Measurements from ENCODE around the gene DCAF5.

DCAF5 gene

GRCh38 chr14:69006346-69006745, 146.6 kb downstream of the DCAF5 start:
- DNase-seq (ENCODE audit: low spot score), result no peak
- in situ Hi-C loops (cut with MboI; ENCODE audit: low sequenced_read_pairs, unreplicated experiment), result no loop called here
- TF ChIP-seq CTCF (IDR thresholded peaks at IDR 0.05; ENCODE audit: borderline replicate concordance, control extremely low read depth, extremely low read depth, insufficient read depth, missing control alignments), result no peak

GRCh38 chr14:69005432-69006148, 147.3 kb downstream of the DCAF5 start:
- in situ Hi-C loops (cut with MboI; ENCODE audit: low sequenced_read_pairs, unreplicated experiment), result no loop called here
- TF ChIP-seq CTCF (IDR thresholded peaks at IDR 0.05; ENCODE audit: borderline replicate concordance, control extremely low read depth, extremely low read depth, insufficient read depth, missing control alignments), result no peak
- DNase-seq (ENCODE audit: low spot score), result no peak

GRCh38 chr14:69004731-69005431, 148.0 kb downstream of the DCAF5 start:
- in situ Hi-C loops (cut with MboI; ENCODE audit: low sequenced_read_pairs, unreplicated experiment), result no loop called here
- no peak for DNase-seq (ENCODE audit: low spot score)
- no peak for TF ChIP-seq CTCF (IDR thresholded peaks at IDR 0.05; ENCODE audit: borderline replicate concordance, control extremely low read depth, extremely low read depth, insufficient read depth, missing control alignments)

GRCh38 chr14:69003626-69004025, 149.3 kb downstream of the DCAF5 start:
- in situ Hi-C loops (cut with MboI; ENCODE audit: low sequenced_read_pairs, unreplicated experiment), result no loop called here
- no peak for TF ChIP-seq CTCF (IDR thresholded peaks at IDR 0.05; ENCODE audit: borderline replicate concordance, control extremely low read depth, extremely low read depth, insufficient read depth, missing control alignments)
- no peak for DNase-seq (ENCODE audit: low spot score)

- no peak for DNase-seq (ENCODE audit: low spot score)
- no peak for TF ChIP-seq CTCF (IDR thresholded peaks at IDR 0.05; ENCODE audit: borderline replicate concordance, control extremely low read depth, extremely low read depth, insufficient read depth, missing control alignments)
- in situ Hi-C loops (cut with MboI; ENCODE audit: low sequenced_read_pairs, unreplicated experiment), result no loop called here
Observed at GRCh38 chr14:69002069-69002468, 150.8 kb downstream of the DCAF5 start.

GRCh38 chr14:69001375-69001774, 151.5 kb downstream of the DCAF5 start:
- no peak for DNase-seq (ENCODE audit: low spot score)
- in situ Hi-C loops (cut with MboI; ENCODE audit: low sequenced_read_pairs, unreplicated experiment), result no loop called here

More at GRCh38 chr14:69001375-69001774, 151.5 kb downstream of the DCAF5 start:
- no peak for TF ChIP-seq CTCF (IDR thresholded peaks at IDR 0.05; ENCODE audit: borderline replicate concordance, control extremely low read depth, extremely low read depth, insufficient read depth, missing control alignments)

Data from GM13976 (cell line).